ENCODE results near the gene GLI3.

The GLI3 gene

GRCh38 chr7:41912851-41913567, 324.0 kb downstream of the GLI3 start:
- DNase-seq: no peak

GRCh38 chr7:41912426-41912825, 324.6 kb downstream of the GLI3 start:
- DNase-seq: no peak

GRCh38 chr7:41911792-41912191, 325.2 kb downstream of the GLI3 start:
- no peak for DNase-seq

All from cortex of kidney (tissue), 1 donor.